GM04504 (cell line): Measurements from ENCODE around the gene RBM7.
A peak's percentile ranks its signal among the peaks of the same experiment; 100 is the strongest.

Experiments
- DNase-seq: peaks from one replicate; pipeline ENCODE4 v3.0.0-alpha.2; 2012; ENCODE audit warnings: low read depth

Gene RBM7

GRCh38 chr11:114400216-114400914 is at the start of gene RBM7, which contains the start of gene C11orf71:
Gene RBM7, plus strand, starts transcription at chr11:114400666. Its CDS starts 6 bp downstream, at chr11:114400672.
Gene C11orf71, minus strand, starts transcription at chr11:114400511. Its CDS starts 180 bp downstream, at chr11:114400331.
- peak; percentile 98 for DNase-seq

GRCh38 chr11:114353443-114353842 is 47.0 kb upstream of the RBM7 start:
- no peak for DNase-seq

- DNase-seq: no peak
Observed at GRCh38 chr11:114354076-114354475, 46.4 kb upstream of the RBM7 start.

GRCh38 chr11:114358716-114359115 is 41.8 kb upstream of the RBM7 start:
- no peak for DNase-seq

- DNase-seq: no peak
Observed at GRCh38 chr11:114359342-114359741, 41.1 kb upstream of the RBM7 start.

GRCh38 chr11:114362326-114362725 is 38.1 kb upstream of the RBM7 start:
- DNase-seq: no peak

GRCh38 chr11:114362958-114363357 is 37.5 kb upstream of the RBM7 start:
- no peak for DNase-seq

GRCh38 chr11:114366331-114367243 is 33.9 kb upstream of the RBM7 start:
- peak; percentile 38 for DNase-seq

GRCh38 chr11:114367244-114367957 is 33.1 kb upstream of the RBM7 start:
- DNase-seq: no peak

GRCh38 chr11:114368918-114369680 is 31.4 kb upstream of the RBM7 start:
- DNase-seq: no peak

GRCh38 chr11:114375052-114375451 is 25.4 kb upstream of the RBM7 start:
- DNase-seq: no peak

- peak; percentile 93 for DNase-seq
Observed at GRCh38 chr11:114377612-114378267, 22.7 kb upstream of the RBM7 start.

- DNase-seq: no peak
Observed at GRCh38 chr11:114379394-114380069, 20.9 kb upstream of the RBM7 start.

- DNase-seq: no peak
Observed at GRCh38 chr11:114382509-114382908, 18.0 kb upstream of the RBM7 start.

GRCh38 chr11:114384487-114384886 is 16.0 kb upstream of the RBM7 start:
- no peak for DNase-seq

GRCh38 chr11:114386131-114386530 is 14.3 kb upstream of the RBM7 start:
- no peak for DNase-seq

- DNase-seq: no peak
Observed at GRCh38 chr11:114386545-114386944, 13.9 kb upstream of the RBM7 start.

- DNase-seq: no peak
Observed at GRCh38 chr11:114392735-114393667, 7.5 kb upstream of the RBM7 start.

GRCh38 chr11:114395736-114396135 is 4.7 kb upstream of the RBM7 start:
- DNase-seq: no peak
